GM23338 (cell line): ENCODE measurements around the gene TUFT1. TPM values are rescaled to one million over a fixed set of nuclear protein-coding genes. Genes with fewer than 3 reads are reported as not detected.
A peak's percentile ranks its signal among the peaks of the same experiment; 100 is the strongest.

Source experiments
- ATAC-seq: fragments of 200-7000 bp; cut with Tn5 transposase; 3 replicates; pipeline ENCODE4 v1.9.1; 2020
- DNase-seq: peaks from one replicate; pipeline ENCODE4 v3.0.0-alpha.2; 2015; ENCODE audit warnings: low spot score
- H2AFZ ChIP-seq: fragments of 200-600 bp; sonication (generic); 2 replicates; pipeline ENCODE4 v1.8.0; 2016; ENCODE audit warnings: antibody characterized with exemption, mild to moderate bottlenecking, moderate library complexity
- H3F3A ChIP-seq: fragments of 200-600 bp; sonication (generic); replicated peaks from 2 replicates; pipeline ENCODE4 v1.8.0; 2017; ENCODE audit warnings: antibody characterized with exemption, mixed run types, low read depth
- H3K27ac ChIP-seq: fragments of 200-600 bp; sonication (generic); 2 replicates; pipeline ENCODE4 v1.6.1; 2016; ENCODE audit warnings: low read depth
- H3K27me3 ChIP-seq: fragments of 200-600 bp; sonication (generic); 2 replicates; pipeline ENCODE4 v1.8.0; 2016; ENCODE audit warnings: mild to moderate bottlenecking, mixed run types, moderate library complexity; ENCODE audit not compliant: insufficient read depth
- H3K36me3 ChIP-seq: fragments of 200-600 bp; sonication (generic); 2 replicates; pipeline ENCODE4 v1.8.0; 2016; ENCODE audit warnings: mild to moderate bottlenecking; ENCODE audit not compliant: insufficient read depth
- H3K4me1 ChIP-seq: fragments of 200-600 bp; sonication (generic); 2 replicates; pipeline ENCODE4 v1.8.0; 2016; ENCODE audit warnings: mild to moderate bottlenecking, moderate library complexity; ENCODE audit not compliant: insufficient read depth
- H3K4me2 ChIP-seq: fragments of 200-600 bp; sonication (generic); 2 replicates; pipeline ENCODE4 v1.7.1; 2017; ENCODE audit warnings: mixed run types
- H3K4me3 ChIP-seq: fragments of 200-600 bp; sonication (generic); 2 replicates; pipeline ENCODE4 v1.6.1; 2016; ENCODE audit warnings: mixed run types
- H3K79me2 ChIP-seq: fragments of 200-600 bp; sonication (generic); replicated peaks from 2 replicates; pipeline ENCODE4 v1.8.0; 2017; ENCODE audit warnings: mild to moderate bottlenecking; ENCODE audit not compliant: insufficient read depth
- H3K9me2 ChIP-seq: fragments of 200-600 bp; sonication (generic); 2 replicates; pipeline ENCODE4 v1.8.0; 2017; ENCODE audit not compliant: insufficient read depth
- H4K20me1 ChIP-seq: fragments of 200-600 bp; sonication (generic); replicated peaks from 2 replicates; pipeline ENCODE4 v1.8.0; 2017; ENCODE audit warnings: mild to moderate bottlenecking; ENCODE audit not compliant: insufficient read depth
- H3K27ac Mint-ChIP-seq: 2 replicates; pipeline ENCODE4 v1.8.0; 2020; ENCODE audit warnings: inconsistent platforms, mild to moderate bottlenecking, moderate library complexity, mixed read lengths
- H3K27me3 Mint-ChIP-seq: 3 replicates; pipeline ENCODE4 v1.8.0; 2022; ENCODE audit warnings: low read depth, mild to moderate bottlenecking, moderate library complexity, mixed read lengths, inconsistent platforms; ENCODE audit not compliant: insufficient read depth, poor library complexity
- H3K36me3 Mint-ChIP-seq: 3 replicates; pipeline ENCODE4 v1.8.0; 2021; ENCODE audit warnings: low read depth, mild to moderate bottlenecking, inconsistent platforms, moderate library complexity, mixed read lengths
- H3K4me1 Mint-ChIP-seq: 3 replicates; pipeline ENCODE4 v1.8.0; 2020; ENCODE audit warnings: mild to moderate bottlenecking, inconsistent platforms, mixed read lengths
- H3K4me3 Mint-ChIP-seq: 3 replicates; pipeline ENCODE4 v1.8.0; 2021; ENCODE audit warnings: moderate library complexity, mild to moderate bottlenecking, inconsistent platforms, mixed read lengths
- H3K9me3 Mint-ChIP-seq: 3 replicates; pipeline ENCODE4 v1.8.0; 2020; ENCODE audit warnings: moderate library complexity, mild to moderate bottlenecking, inconsistent platforms, mixed read lengths
- CREB1 ChIP-seq: fragments of 250-450 bp; sonication (Bioruptor Pico); IDR thresholded peaks from 2 replicates; pipeline ENCODE4 v1.5.0; 2020; ENCODE audit warnings: low read depth, mild to moderate bottlenecking, moderate library complexity
- CTCF ChIP-seq, 2 experiments: fragments of 200-600 bp in 1 of 2; sonication (generic) in 1 of 2; conservative IDR thresholded peaks; 2 replicates each; pipeline versions ENCODE4 v1.5.1 to v1.6.1; 2016 to 2017; ENCODE audit warnings: antibody characterized with exemption in 2 of 2, low read depth in 2 of 2, mild to moderate bottlenecking in 2 of 2, moderate library complexity in 1 of 2
- EZH2 ChIP-seq: fragments of 200-600 bp; sonication (generic); IDR thresholded peaks from one replicate; pipeline ENCODE4 v1.8.0; 2017; ENCODE audit warnings: antibody characterized with exemption, mild to moderate bottlenecking, low read depth; ENCODE audit not compliant: unreplicated experiment
- JUNB ChIP-seq: IDR thresholded peaks from one replicate; pipeline ENCODE4 v1.6.1; 2016; ENCODE audit warnings: antibody characterized with exemption; ENCODE audit not compliant: unreplicated experiment
- NANOG ChIP-seq: IDR thresholded peaks from 2 replicates; pipeline ENCODE4 v1.6.1; 2016; ENCODE audit warnings: antibody characterized with exemption, borderline replicate concordance
- POLR2AphosphoS5 ChIP-seq: IDR thresholded peaks from 2 replicates; pipeline ENCODE4 v1.6.1; 2016; ENCODE audit warnings: antibody characterized with exemption, low read depth
- REST ChIP-seq: IDR thresholded peaks from one replicate; pipeline ENCODE4 v1.6.1; 2018; ENCODE audit warnings: antibody characterized with exemption; ENCODE audit not compliant: unreplicated experiment
- ZNF331 ChIP-seq: fragments of 250-450 bp; sonication (Bioruptor Pico); IDR thresholded peaks from 2 replicates; pipeline ENCODE4 v1.5.0; 2020; ENCODE audit warnings: low read depth, mild to moderate bottlenecking, moderate library complexity
- polyA plus RNA-seq: library from polyadenylated mRNA; unstranded; fragments of >200 nt; fragmentation: Nextera tagmentation; extraction: Ambion mirVana; gene quantifications from 2 replicates; pipeline ENCODE4 v1.2.1, GENCODE V29; 2016
- total RNA-seq: library from RNA; depleted of rRNA; stranded (reverse); fragments of >200 nt; shearing (Covaris generic); gene quantifications from 2 replicates; pipeline ENCODE4 v1.2.3, GENCODE V29; 2014

The TUFT1 gene
- total and polyA plus RNA-seq, 2 experiments from 2014 or later, result 6.0 to 11.9 TPM

- Histone ChIP-seq H3K27me3 (no peaks in the 10 kb centered on the region), H2AFZ (no peak overlapping the region), H3K4me3 (peak overlapping the region; percentile 91), H3K4me1 (peaks cover 47% of the 10 kb centered on the region), H3K27ac (peak overlapping the region; percentile 94), H3K36me3 (no peaks in the 10 kb centered on the region), H3K79me2 (peaks cover 40% of the 10 kb centered on the region), H3F3A (peaks cover 37% of the 10 kb centered on the region), H3K9me2 (no peaks in the 10 kb centered on the region), H4K20me1 (peaks cover 7% of the 10 kb centered on the region; the same call in 1 of the 2 replicates), H3K4me2 (peak overlapping the region; percentile 96)
- ATAC-seq, result no peak
- no peaks in the 10 kb centered on the region for H3K9me3 Mint-ChIP-seq
- DNase-seq, result no peak
- TF ChIP-seq ZNF331 (CRISPR knock-in tag), result no peak
- no peak for TF ChIP-seq EZH2
- no peak for TF ChIP-seq CREB1 (CRISPR knock-in tag)
- H3K4me3 Mint-ChIP-seq, result peak overlapping the region; percentile 85
- H3K36me3 Mint-ChIP-seq, result peaks cover 10% of the 10 kb centered on the region
- H3K27me3 Mint-ChIP-seq, result peaks cover 5% of the 10 kb centered on the region
- no peak overlapping the region; the same call in 1 of the 2 replicates for H3K27ac Mint-ChIP-seq
- peaks cover 40% of the 10 kb centered on the region for H3K4me1 Mint-ChIP-seq
These were observed 27.8 kb upstream of the TUFT1 start for GRCh38 chr1:151512326-151512725.

GRCh38 chr1:151512801-151513625, 27.1 kb upstream of the TUFT1 start:
- Histone ChIP-seq H3F3A (peaks cover 37% of the 10 kb centered on the region), H3K4me2 (peak overlapping the region; percentile 96), H3K27ac (peak overlapping the region; percentile 94), H3K4me3 (peak overlapping the region; percentile 91), H2AFZ (no peak overlapping the region), H3K9me2 (no peaks in the 10 kb centered on the region), H3K4me1 (peaks cover 49% of the 10 kb centered on the region), H3K79me2 (peaks cover 44% of the 10 kb centered on the region), H4K20me1 (peaks cover 7% of the 10 kb centered on the region; the same call in 1 of the 2 replicates), H3K36me3 (no peaks in the 10 kb centered on the region), H3K27me3 (no peaks in the 10 kb centered on the region)
- DNase-seq (peak; percentile 87), ATAC-seq (peak; percentile 26)
- peaks cover 5% of the 10 kb centered on the region for H3K27me3 Mint-ChIP-seq
- H3K4me3 Mint-ChIP-seq, result peak overlapping the region; percentile 85
- H3K36me3 Mint-ChIP-seq, result peaks cover 11% of the 10 kb centered on the region
- H3K27ac Mint-ChIP-seq, result peak overlapping the region; percentile 98
- peaks cover 40% of the 10 kb centered on the region for H3K4me1 Mint-ChIP-seq
- no peaks in the 10 kb centered on the region for H3K9me3 Mint-ChIP-seq
- no peak for TF ChIP-seq JUNB
- no peak for TF ChIP-seq CREB1 (CRISPR knock-in tag)
- no peak for TF ChIP-seq NANOG
- no peak for TF ChIP-seq POLR2AphosphoS5
- no peak for TF ChIP-seq EZH2
- TF ChIP-seq CTCF (conservative IDR thresholded peaks at IDR 0.05; ENCODE audit: low read depth in 2 of 2), result no peak
- no peak for TF ChIP-seq REST
